Cardiac fibroblast (primary cell): Measurements from ENCODE around the gene RCSD1.

Source experiments
- DNase-seq, 2 donors: peaks; one replicate each; pipeline versions ENCODE4 v3.0.0 to v3.0.0-alpha.2; 2010; ENCODE audit warnings: low read depth in 2 of 2
- H3K4me3 ChIP-seq, 2 donors: replicated peaks in 1 of 2; 1 replicate in 1 of 2; 2 replicates in 1 of 2; pipeline ENCODE4 v1.5.1; 2011; ENCODE audit warnings: low read depth in 2 of 2, low read length in 2 of 2, mild to moderate bottlenecking in 2 of 2, moderate library complexity in 1 of 2
- CTCF ChIP-seq: IDR thresholded peaks from one replicate; pipeline ENCODE4 v1.5.1; 2011; ENCODE audit warnings: low read depth, mild to moderate bottlenecking, low read length, inconsistent platforms

RCSD1 gene

GRCh38 chr1:167629681-167630567 is at the start of gene RCSD1:
RCSD1 (plus strand) TSS chr1:167630232; CDS start chr1:167630424, 192 bp downstream.
- DNase-seq, result peak in 1 of 2 donors; percentile 15
- no peak for TF ChIP-seq CTCF
- peak within 1 kb of the TSS; percentile 58 to 65 for H3K4me3 ChIP-seq

- DNase-seq, result no peak
- H3K4me3 ChIP-seq, result no peak overlapping the region
- no peak for TF ChIP-seq CTCF
Observed at GRCh38 chr1:167582064-167582463, 48.0 kb upstream of the RCSD1 start.

- no peak for TF ChIP-seq CTCF
- no peak for DNase-seq
- no peak overlapping the region for H3K4me3 ChIP-seq
Observed at GRCh38 chr1:167582722-167583121, 47.3 kb upstream of the RCSD1 start.

GRCh38 chr1:167584581-167584980 is 45.5 kb upstream of the RCSD1 start:
- peak in 1 of 2 donors; percentile 17 for DNase-seq
- H3K4me3 ChIP-seq, result no peak overlapping the region
- TF ChIP-seq CTCF, result no peak

GRCh38 chr1:167587342-167587741 is 42.7 kb upstream of the RCSD1 start:
- no peak for DNase-seq
- no peak overlapping the region for H3K4me3 ChIP-seq
- no peak for TF ChIP-seq CTCF

- no peak for TF ChIP-seq CTCF
- no peak overlapping the region for H3K4me3 ChIP-seq
- no peak for DNase-seq
Observed at GRCh38 chr1:167587872-167588271, 42.2 kb upstream of the RCSD1 start.
